ENCODE results near the gene EML4.

DNA sequence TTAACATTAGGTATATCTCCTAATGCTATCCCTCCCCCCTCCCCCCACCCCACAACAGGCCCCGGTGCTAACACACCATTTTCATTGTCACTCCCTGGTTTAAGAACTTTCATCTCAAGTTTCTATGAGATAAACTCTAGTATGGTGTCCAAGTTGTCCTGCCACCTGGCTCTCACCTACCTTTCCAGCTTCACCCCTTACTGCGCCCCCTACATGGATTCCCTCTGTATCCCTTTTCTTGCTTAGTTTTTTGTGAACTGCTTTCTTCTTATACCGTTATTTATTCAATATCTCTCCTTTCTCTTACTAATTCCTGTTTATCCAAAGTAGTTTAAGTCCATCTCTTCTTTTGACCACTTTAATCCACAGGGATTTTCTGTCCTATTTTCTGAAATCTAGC, 15.2 kb downstream of the EML4 start:
- TF ChIP-seq CTCF (IDR thresholded peaks at IDR 0.05) (no peak), EP300 (IDR thresholded peaks at IDR 0.05) (no peak)

All from ovary (tissue), 3 donors.